ENCODE results near the gene SLC52A1. TPM values are rescaled to one million over a fixed set of nuclear protein-coding genes. Genes with fewer than 3 reads are reported as not detected.

SLC52A1 gene
- total and polyA plus RNA-seq, 10 of the 15 experiments (the other 5 are each of a cell fraction or from before 2014, with no cell fraction given): 0.04 to 0.11 TPM; not detected in 8

DNA sequence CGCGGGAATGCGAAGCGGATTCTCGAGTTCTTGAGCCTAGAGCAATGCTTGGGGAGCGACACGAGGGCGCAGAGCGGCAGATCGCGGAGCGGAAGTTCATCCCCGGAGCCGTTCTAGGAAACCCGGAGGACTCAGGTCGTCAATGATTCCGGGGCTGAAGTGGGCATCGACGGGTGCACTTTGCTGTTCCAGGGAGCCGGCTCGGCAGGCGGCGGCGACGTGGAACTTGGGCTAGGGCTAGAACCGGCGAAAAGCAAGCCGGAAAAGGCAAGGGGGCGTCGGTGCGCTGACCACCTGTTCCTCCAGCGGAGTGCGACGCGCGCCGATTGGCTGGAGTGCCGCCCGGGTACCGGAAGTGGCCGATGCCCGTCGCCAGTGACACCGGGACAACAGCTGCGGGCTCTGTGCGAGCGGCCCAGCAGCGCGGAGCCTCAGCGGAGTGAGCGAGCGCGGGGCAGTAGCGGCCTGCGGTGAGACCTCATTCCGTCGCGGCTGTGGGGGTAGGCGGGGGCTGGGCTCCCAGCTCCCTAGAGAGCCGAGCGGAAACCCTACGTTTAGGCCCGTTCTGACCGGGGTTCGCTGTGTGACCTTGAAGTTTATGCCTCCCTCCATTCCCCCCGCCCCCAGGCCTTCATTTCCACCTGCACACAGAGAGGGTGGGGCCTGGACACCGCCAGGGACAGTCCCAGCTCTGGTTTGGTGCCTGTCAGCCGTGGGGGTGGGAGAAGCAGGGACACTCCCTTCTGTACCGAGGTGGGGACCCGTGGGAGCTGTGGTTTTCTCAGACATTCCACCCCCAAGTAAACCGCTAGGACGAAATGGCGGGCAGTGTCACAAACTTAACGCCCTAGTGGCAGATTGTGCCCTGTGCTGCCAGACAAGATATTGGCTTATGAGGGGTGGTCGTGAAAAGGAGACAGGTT lies 43.1 kb upstream of the SLC52A1 start, which contains the start of gene ZFP3 (continued):
- TF ChIP-seq ZSCAN29 (IDR thresholded peaks at IDR 0.05) (no peak), GATAD2B (conservative IDR thresholded peaks at IDR 0.05; ENCODE audit: low read depth) (peak; percentile 98), MXI1 (IDR thresholded peaks at IDR 0.05; ENCODE audit: low read depth, low read length) (peak; percentile 65), BCL11A (IDR thresholded peaks at IDR 0.05; ENCODE audit: low read depth, low read length) (peak; percentile 22; the same call in 1 of the 2 replicates), JUND (IDR thresholded peaks at IDR 0.05; ENCODE audit: low read depth, low read length) (no peak), RBBP5 (conservative IDR thresholded peaks at IDR 0.05) (no peak), GABPA (IDR thresholded peaks at IDR 0.05; ENCODE audit: low read depth) (peak; percentile 84; the same call in 1 of the 2 replicates), SMARCA5 (IDR thresholded peaks at IDR 0.05) (no peak), POLR2AphosphoS5 (IDR thresholded peaks at IDR 0.05; ENCODE audit: low read length) (peak; percentile 80; the same call in 1 of the 2 replicates), CREB1 (IDR thresholded peaks at IDR 0.05; ENCODE audit: low read depth) (peak; percentile 49; the same call in 1 of the 2 replicates), STAT1 (conservative IDR thresholded peaks at IDR 0.05) (no peak), CBX3 (IDR thresholded peaks at IDR 0.05; ENCODE audit: borderline replicate concordance, low read depth) (no peak), NR2C1 (IDR thresholded peaks at IDR 0.05) (peak; percentile 47; the same call in 1 of the 2 replicates), DPF2 (IDR thresholded peaks at IDR 0.05) (peak; percentile 89), ESRRA (IDR thresholded peaks at IDR 0.05; ENCODE audit: low read length) (peak; percentile 98), MEF2B (IDR thresholded peaks at IDR 0.05; ENCODE audit: partially characterized antibody, poor library complexity, severe bottlenecking) (peak; percentile 91), TARDBP (IDR thresholded peaks at IDR 0.05; ENCODE audit: borderline replicate concordance) (peak; percentile 26; the same call in 1 of the 2 replicates)
- TF ChIP-seq, protein P1, sequence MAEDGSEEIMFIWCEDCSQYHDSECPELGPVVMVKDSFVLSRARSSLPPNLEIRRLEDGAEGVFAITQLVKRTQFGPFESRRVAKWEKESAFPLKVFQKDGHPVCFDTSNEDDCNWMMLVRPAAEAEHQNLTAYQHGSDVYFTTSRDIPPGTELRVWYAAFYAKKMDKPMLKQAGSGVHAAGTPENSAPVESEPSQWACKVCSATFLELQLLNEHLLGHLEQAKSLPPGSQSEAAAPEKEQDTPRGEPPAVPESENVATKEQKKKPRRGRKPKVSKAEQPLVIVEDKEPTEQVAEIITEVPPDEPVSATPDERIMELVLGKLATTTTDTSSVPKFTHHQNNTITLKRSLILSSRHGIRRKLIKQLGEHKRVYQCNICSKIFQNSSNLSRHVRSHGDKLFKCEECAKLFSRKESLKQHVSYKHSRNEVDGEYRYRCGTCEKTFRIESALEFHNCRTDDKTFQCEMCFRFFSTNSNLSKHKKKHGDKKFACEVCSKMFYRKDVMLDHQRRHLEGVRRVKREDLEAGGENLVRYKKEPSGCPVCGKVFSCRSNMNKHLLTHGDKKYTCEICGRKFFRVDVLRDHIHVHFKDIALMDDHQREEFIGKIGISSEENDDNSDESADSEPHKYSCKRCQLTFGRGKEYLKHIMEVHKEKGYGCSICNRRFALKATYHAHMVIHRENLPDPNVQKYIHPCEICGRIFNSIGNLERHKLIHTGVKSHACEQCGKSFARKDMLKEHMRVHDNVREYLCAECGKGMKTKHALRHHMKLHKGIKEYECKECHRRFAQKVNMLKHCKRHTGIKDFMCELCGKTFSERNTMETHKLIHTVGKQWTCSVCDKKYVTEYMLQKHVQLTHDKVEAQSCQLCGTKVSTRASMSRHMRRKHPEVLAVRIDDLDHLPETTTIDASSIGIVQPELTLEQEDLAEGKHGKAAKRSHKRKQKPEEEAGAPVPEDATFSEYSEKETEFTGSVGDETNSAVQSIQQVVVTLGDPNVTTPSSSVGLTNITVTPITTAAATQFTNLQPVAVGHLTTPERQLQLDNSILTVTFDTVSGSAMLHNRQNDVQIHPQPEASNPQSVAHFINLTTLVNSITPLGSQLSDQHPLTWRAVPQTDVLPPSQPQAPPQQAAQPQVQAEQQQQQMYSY (CRISPR knock-in tag; IDR thresholded peaks at IDR 0.05): no peak
- TF ChIP-seq, protein P2, sequence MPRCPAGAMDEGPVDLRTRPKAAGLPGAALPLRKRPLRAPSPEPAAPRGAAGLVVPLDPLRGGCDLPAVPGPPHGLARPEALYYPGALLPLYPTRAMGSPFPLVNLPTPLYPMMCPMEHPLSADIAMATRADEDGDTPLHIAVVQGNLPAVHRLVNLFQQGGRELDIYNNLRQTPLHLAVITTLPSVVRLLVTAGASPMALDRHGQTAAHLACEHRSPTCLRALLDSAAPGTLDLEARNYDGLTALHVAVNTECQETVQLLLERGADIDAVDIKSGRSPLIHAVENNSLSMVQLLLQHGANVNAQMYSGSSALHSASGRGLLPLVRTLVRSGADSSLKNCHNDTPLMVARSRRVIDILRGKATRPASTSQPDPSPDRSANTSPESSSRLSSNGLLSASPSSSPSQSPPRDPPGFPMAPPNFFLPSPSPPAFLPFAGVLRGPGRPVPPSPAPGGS (IDR thresholded peaks at IDR 0.05; ENCODE audit: borderline replicate concordance, insufficient read depth, low read depth, low read length, poor library complexity, severe bottlenecking): peak; percentile 81
- TF ChIP-seq, protein P3, sequence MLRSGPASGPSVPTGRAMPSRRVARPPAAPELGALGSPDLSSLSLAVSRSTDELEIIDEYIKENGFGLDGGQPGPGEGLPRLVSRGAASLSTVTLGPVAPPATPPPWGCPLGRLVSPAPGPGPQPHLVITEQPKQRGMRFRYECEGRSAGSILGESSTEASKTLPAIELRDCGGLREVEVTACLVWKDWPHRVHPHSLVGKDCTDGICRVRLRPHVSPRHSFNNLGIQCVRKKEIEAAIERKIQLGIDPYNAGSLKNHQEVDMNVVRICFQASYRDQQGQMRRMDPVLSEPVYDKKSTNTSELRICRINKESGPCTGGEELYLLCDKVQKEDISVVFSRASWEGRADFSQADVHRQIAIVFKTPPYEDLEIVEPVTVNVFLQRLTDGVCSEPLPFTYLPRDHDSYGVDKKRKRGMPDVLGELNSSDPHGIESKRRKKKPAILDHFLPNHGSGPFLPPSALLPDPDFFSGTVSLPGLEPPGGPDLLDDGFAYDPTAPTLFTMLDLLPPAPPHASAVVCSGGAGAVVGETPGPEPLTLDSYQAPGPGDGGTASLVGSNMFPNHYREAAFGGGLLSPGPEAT (IDR thresholded peaks at IDR 0.05; ENCODE audit: low read depth): peak; percentile 48; the same call in 1 of the 2 replicates
- TF ChIP-seq, protein P4, sequence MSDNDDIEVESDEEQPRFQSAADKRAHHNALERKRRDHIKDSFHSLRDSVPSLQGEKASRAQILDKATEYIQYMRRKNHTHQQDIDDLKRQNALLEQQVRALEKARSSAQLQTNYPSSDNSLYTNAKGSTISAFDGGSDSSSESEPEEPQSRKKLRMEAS (IDR thresholded peaks at IDR 0.05; ENCODE audit: low read depth, low read length): peak; percentile 33; the same call in 1 of the 2 replicates
- TF ChIP-seq, protein P5, sequence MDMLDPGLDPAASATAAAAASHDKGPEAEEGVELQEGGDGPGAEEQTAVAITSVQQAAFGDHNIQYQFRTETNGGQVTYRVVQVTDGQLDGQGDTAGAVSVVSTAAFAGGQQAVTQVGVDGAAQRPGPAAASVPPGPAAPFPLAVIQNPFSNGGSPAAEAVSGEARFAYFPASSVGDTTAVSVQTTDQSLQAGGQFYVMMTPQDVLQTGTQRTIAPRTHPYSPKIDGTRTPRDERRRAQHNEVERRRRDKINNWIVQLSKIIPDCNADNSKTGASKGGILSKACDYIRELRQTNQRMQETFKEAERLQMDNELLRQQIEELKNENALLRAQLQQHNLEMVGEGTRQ (IDR thresholded peaks at IDR 0.05; ENCODE audit: borderline replicate concordance, low read depth, low read length): no peak
